IMR-90 (cell line): ENCODE results near the gene ATP1A4. TPM values are rescaled to one million over a fixed set of nuclear protein-coding genes. Genes with fewer than 3 reads are reported as not detected.

ENCODE experiments used
- ATAC-seq: fragments of 200-7000 bp; cut with Tn5 transposase; 2 replicates; pipeline ENCODE4 v1.9.1; 2020; ENCODE audit warnings: low read depth, mild to moderate bottlenecking, moderate library complexity
- BruUV-seq: library from RNA; stranded (reverse); fragments of 400-500 nt; replicated peaks from 2 replicates; lab custom pipeline; 2021; lab: Mats Ljungman, UMichigan
- CTCF ChIA-PET: fragments of 300-600 bp; formaldehyde crosslinking; extraction: SDS; loops from one replicate; lab custom pipeline; 2021; ENCODE audit warnings: antibody characterized with exemption; lab: Yijun Ruan, JAX
- POLR2A ChIA-PET: fragments of 300-600 bp; sonication (Branson Sonifier 250); formaldehyde crosslinking; loops from one replicate; lab custom pipeline; 2022; ENCODE audit warnings: antibody characterized with exemption; ENCODE audit not compliant: unreplicated experiment; lab: Charles Lee
- DNase-seq: peaks from one replicate; pipeline ENCODE4 v3.0.0; 2013
- H2AFZ ChIP-seq: replicated peaks from 2 replicates; pipeline ENCODE3; 2013; ENCODE audit warnings: low read length, mild to moderate bottlenecking; ENCODE audit not compliant: poor library complexity
- H2AK5ac ChIP-seq: 2 replicates; pipeline ENCODE4 v1.6.1; 2013; ENCODE audit warnings: low read depth, low read length, inconsistent platforms
- H2AK9ac ChIP-seq: replicated peaks from 2 replicates; pipeline ENCODE3; 2013; ENCODE audit warnings: mild to moderate bottlenecking, low read depth, low read length, moderate library complexity; ENCODE audit not compliant: poor library complexity
- H2BK120ac ChIP-seq: 2 replicates; pipeline ENCODE4 v1.6.1; 2013; ENCODE audit warnings: low read depth, low read length, inconsistent platforms
- H2BK15ac ChIP-seq: 3 replicates; pipeline ENCODE4 v1.6.1; 2013; ENCODE audit warnings: low read depth, low read length, inconsistent platforms
- H2BK20ac ChIP-seq: 2 replicates; pipeline ENCODE4 v1.6.1; 2013; ENCODE audit warnings: low read depth, mild to moderate bottlenecking, inconsistent platforms, low read length, moderate library complexity
- H2BK5ac ChIP-seq: 2 replicates; pipeline ENCODE4 v1.6.1; 2013; ENCODE audit warnings: mild to moderate bottlenecking, low read depth, low read length, inconsistent platforms; ENCODE audit not compliant: poor library complexity, severe bottlenecking
- H3K14ac ChIP-seq: replicated peaks from 2 replicates; pipeline ENCODE4 v1.6.1; 2013; ENCODE audit warnings: low read depth, low read length, inconsistent platforms
- H3K18ac ChIP-seq: 2 replicates; pipeline ENCODE4 v1.6.1; 2013; ENCODE audit warnings: low read depth, low read length, control low read depth
- H3K23ac ChIP-seq: 2 replicates; pipeline ENCODE4 v1.6.1; 2013; ENCODE audit warnings: low read depth, low read length, inconsistent platforms
- H3K27ac ChIP-seq: 2 replicates; pipeline ENCODE4 v1.5.1; 2013; ENCODE audit warnings: mild to moderate bottlenecking, control low read depth, low read length; ENCODE audit not compliant: insufficient read depth
- H3K27me3 ChIP-seq: 2 replicates; pipeline ENCODE4 v1.6.1; 2013; ENCODE audit warnings: low read length; ENCODE audit not compliant: control insufficient read depth, insufficient read depth
- H3K36me3 ChIP-seq: 2 replicates; pipeline ENCODE4 v1.6.1; 2013; ENCODE audit warnings: low read length, mixed read lengths; ENCODE audit not compliant: control insufficient read depth, insufficient read depth
- H3K4ac ChIP-seq: 2 replicates; pipeline ENCODE4 v1.6.1; 2013; ENCODE audit warnings: low read depth, low read length, inconsistent platforms
- H3K4me1 ChIP-seq: 2 replicates; pipeline ENCODE4 v1.6.1; 2013; ENCODE audit warnings: low read length, mixed read lengths; ENCODE audit not compliant: control insufficient read depth, insufficient read depth
- H3K4me2 ChIP-seq: 2 replicates; pipeline ENCODE4 v1.6.1; 2013; ENCODE audit warnings: low read depth, mild to moderate bottlenecking, control low read depth, low read length, moderate library complexity
- H3K4me3 ChIP-seq: 2 replicates; pipeline ENCODE4 v1.5.1; 2013; ENCODE audit warnings: low read depth, mild to moderate bottlenecking, control low read depth, low read length, moderate library complexity; ENCODE audit not compliant: insufficient read depth
- H3K56ac ChIP-seq: 2 replicates; pipeline ENCODE4 v1.6.1; 2013; ENCODE audit warnings: low read length, inconsistent platforms; ENCODE audit not compliant: insufficient read depth; ENCODE audit errors: extremely low read depth
- H3K79me1 ChIP-seq, 2 experiments: 2 replicates each; pipeline ENCODE4 v1.6.1; 2013; ENCODE audit warnings: low read length in 2 of 2, inconsistent platforms in 1 of 2, low read depth in 1 of 2
- H3K9ac ChIP-seq: 2 replicates; pipeline ENCODE4 v1.6.1; 2013; ENCODE audit warnings: low read depth, low read length, control low read depth
- H3K9me1 ChIP-seq: 2 replicates; pipeline ENCODE4 v1.6.1; 2013; ENCODE audit warnings: low read length, inconsistent platforms; ENCODE audit not compliant: insufficient read depth
- H3K9me3 ChIP-seq: 2 replicates; pipeline ENCODE4 v1.6.1; 2013; ENCODE audit warnings: low read length; ENCODE audit not compliant: control insufficient read depth, insufficient read depth
- H4K20me1 ChIP-seq: 2 replicates; pipeline ENCODE4 v1.6.1; 2013; ENCODE audit warnings: low read length, inconsistent platforms; ENCODE audit not compliant: insufficient read depth
- H4K5ac ChIP-seq: 2 replicates; pipeline ENCODE4 v1.6.1; 2013; ENCODE audit warnings: mild to moderate bottlenecking, low read depth, low read length, control low read depth
- H4K8ac ChIP-seq, 2 experiments: 2 replicates each; pipeline ENCODE4 v1.6.1; 2013; ENCODE audit warnings: low read depth in 2 of 2, low read length in 2 of 2, control low read depth in 1 of 2, inconsistent platforms in 1 of 2
- H4K91ac ChIP-seq: 2 replicates; pipeline ENCODE4 v1.6.1; 2013; ENCODE audit warnings: low read depth, low read length, inconsistent platforms; ENCODE audit not compliant: insufficient read depth
- BHLHE40 ChIP-seq: fragments of 150-350 bp; IDR thresholded peaks from 2 replicates; pipeline ENCODE4 v1.6.1; 2016; ENCODE audit warnings: mild to moderate bottlenecking, low read depth, low read length
- CEBPB ChIP-seq: IDR thresholded peaks from 2 replicates; pipeline ENCODE4 v1.6.1; 2012; ENCODE audit warnings: low read depth, low read length, improper control_type of control experiment
- CHD1 ChIP-seq: IDR thresholded peaks from 2 replicates; pipeline ENCODE4 v1.6.1; 2012; ENCODE audit warnings: low read depth, low read length, improper control_type of control experiment
- FOS ChIP-seq: fragments of 150-350 bp; IDR thresholded peaks from 2 replicates; pipeline ENCODE4 v1.6.1; 2016; ENCODE audit warnings: low read depth, low read length
- MAFK ChIP-seq: IDR thresholded peaks from 2 replicates; pipeline ENCODE4 v1.6.1; 2012; ENCODE audit warnings: low read depth, low read length, improper control_type of control experiment
- MAZ ChIP-seq: IDR thresholded peaks from 2 replicates; pipeline ENCODE4 v1.6.1; 2012; ENCODE audit warnings: low read depth, mild to moderate bottlenecking, low read length, improper control_type of control experiment, moderate library complexity, borderline replicate concordance
- MXI1 ChIP-seq: IDR thresholded peaks from 2 replicates; pipeline ENCODE4 v1.6.1; 2012; ENCODE audit warnings: low read depth, mild to moderate bottlenecking, low read length, moderate library complexity, borderline replicate concordance
- NFE2L2 ChIP-seq: fragments of 150-350 bp; IDR thresholded peaks from 2 replicates; pipeline ENCODE4 v1.6.1; 2016; ENCODE audit warnings: low read depth, mild to moderate bottlenecking, low read length
- POLR2A ChIP-seq: IDR thresholded peaks from 2 replicates; pipeline ENCODE4 v1.6.1; 2012; ENCODE audit warnings: mild to moderate bottlenecking, low read depth, low read length
- RAD21 ChIP-seq: IDR thresholded peaks from 2 replicates; pipeline ENCODE4 v1.6.1; 2012; ENCODE audit warnings: low read length, improper control_type of control experiment
- RCOR1 ChIP-seq: IDR thresholded peaks from 2 replicates; pipeline ENCODE4 v1.6.1; 2012; ENCODE audit warnings: mild to moderate bottlenecking, low read length, improper control_type of control experiment; ENCODE audit not compliant: insufficient replicate concordance
- RFX5 ChIP-seq: IDR thresholded peaks from 2 replicates; pipeline ENCODE4 v1.8.0; 2012; ENCODE audit warnings: low read depth, mild to moderate bottlenecking, low read length, moderate library complexity
- SMC3 ChIP-seq: fragments of 150-350 bp; IDR thresholded peaks from 2 replicates; pipeline ENCODE4 v1.6.1; 2016; ENCODE audit warnings: low read depth, mild to moderate bottlenecking, antibody characterized with exemption, low read length, moderate library complexity
- WGBS, 2 experiments: methylation state at CpG; one replicate each; pipeline versions ENCODE4 v1.1.5 to v1.1.7; 2013; ENCODE audit warnings: missing lambda C conversion rate in 2 of 2; ENCODE audit not compliant: insufficient read length in 1 of 2; ENCODE audit errors: extremely low coverage in 2 of 2; 5-methylcytosine and 5-hydroxymethylcytosine counted together
- dilution Hi-C: fragments of 300-500 bp; cut with HindIII; formaldehyde crosslinking; loops from one replicate; pipeline ENCODE4 v1.14.3; 2018; ENCODE audit warnings: low sequenced_read_pairs; ENCODE audit not compliant: unreplicated experiment
- in situ Hi-C: fragments of 300-500 bp; cut with MboI; formaldehyde crosslinking; loops from 3 replicates; pipeline ENCODE4 v1.14.3; 2019; ENCODE audit warnings: low sequenced_read_pairs, inconsistent platforms, mixed read lengths
- intact Hi-C: fragments of 100-400 bp; cut with micrococcal nuclease; formaldehyde crosslinking; loops from 2 replicates; pipeline ENCODE4 v1.10.0; 2022
- polyA plus RNA-seq, 3 experiments: library from polyadenylated mRNA; depleted of rRNA; stranded (reverse); fragments of >200 nt; gene quantifications; 2 replicates each; pipeline ENCODE4 v1.2.3, GENCODE V29; 2012; ENCODE audit warnings: low replicate concordance in 1 of 3
- total RNA-seq: library from RNA; depleted of rRNA; stranded (reverse); fragments of >200 nt; gene quantifications from 2 replicates; pipeline ENCODE4 v1.2.3, GENCODE V29; 2012
- TF ChIP-seq, protein P1 (sequence below): fragments of 150-350 bp; IDR thresholded peaks from 2 replicates; pipeline ENCODE4 v1.6.1; 2016; ENCODE audit warnings: low read depth, mild to moderate bottlenecking, low read length, moderate library complexity, borderline replicate concordance
- TF ChIP-seq, protein P2 (sequence below): conservative IDR thresholded peaks from 2 replicates; pipeline ENCODE4 v1.5.1; 2012; ENCODE audit warnings: mild to moderate bottlenecking, low read depth, low read length, improper control_type of control experiment

The ATP1A4 gene
- total and polyA plus RNA-seq, 2 of the 4 experiments (the other 2 are of a cell fraction): not detected

DNA sequence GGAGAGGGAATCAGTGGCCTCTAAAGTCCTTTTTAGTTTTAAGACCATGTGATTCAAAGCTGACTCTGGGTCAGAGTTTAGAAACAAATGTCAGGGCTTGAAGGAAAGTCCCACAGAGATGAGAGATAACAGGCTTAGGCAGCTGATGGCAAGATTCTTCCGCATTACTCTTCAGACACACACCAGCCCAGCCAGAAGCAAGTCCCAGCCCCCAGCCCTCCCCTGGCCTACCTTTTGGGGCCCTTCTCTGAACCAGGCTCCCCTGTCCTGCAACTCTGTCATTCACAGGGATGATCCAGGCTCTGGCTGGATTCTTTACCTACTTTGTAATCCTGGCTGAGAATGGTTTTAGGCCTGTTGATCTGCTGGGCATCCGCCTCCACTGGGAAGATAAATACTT is 25.8 kb downstream of the ATP1A4 start:
- Histone ChIP-seq H3K56ac (no peak overlapping the region), H3K36me3 (no peaks in the 10 kb centered on the region), H4K20me1 (no peaks in the 10 kb centered on the region), H3K27me3 (peaks cover 35% of the 10 kb centered on the region), H3K9ac (no peak overlapping the region), H2BK120ac (no peak overlapping the region), H3K4ac (no peak overlapping the region), H2AK5ac (no peak overlapping the region), H3K18ac (no peak overlapping the region), H3K14ac (no peak overlapping the region), H3K79me1 (no peaks in the 10 kb centered on the region), H3K4me1 (no peaks in the 10 kb centered on the region), H3K9me3 (no peaks in the 10 kb centered on the region; the same call in 1 of the 2 replicates), H2AK9ac (no peak overlapping the region), H2BK15ac (no peak overlapping the region), H4K5ac (no peak overlapping the region), H2BK5ac (no peak overlapping the region), H2BK20ac (no peak overlapping the region), H3K23ac (no peak overlapping the region; the same call in 1 of the 2 replicates), H3K4me2 (no peak overlapping the region), H3K9me1 (no peaks in the 10 kb centered on the region), H2AFZ (no peak overlapping the region), H4K8ac (no peak overlapping the region), H3K4me3 (no peak overlapping the region), H3K27ac (no peak overlapping the region), H4K91ac (no peak overlapping the region)
- no peak for TF ChIP-seq FOS
- no peak for TF ChIP-seq SMC3
- no peak for TF ChIP-seq RAD21
- no peak for TF ChIP-seq NFE2L2
- TF ChIP-seq CEBPB: no peak
- TF ChIP-seq, protein P1, sequence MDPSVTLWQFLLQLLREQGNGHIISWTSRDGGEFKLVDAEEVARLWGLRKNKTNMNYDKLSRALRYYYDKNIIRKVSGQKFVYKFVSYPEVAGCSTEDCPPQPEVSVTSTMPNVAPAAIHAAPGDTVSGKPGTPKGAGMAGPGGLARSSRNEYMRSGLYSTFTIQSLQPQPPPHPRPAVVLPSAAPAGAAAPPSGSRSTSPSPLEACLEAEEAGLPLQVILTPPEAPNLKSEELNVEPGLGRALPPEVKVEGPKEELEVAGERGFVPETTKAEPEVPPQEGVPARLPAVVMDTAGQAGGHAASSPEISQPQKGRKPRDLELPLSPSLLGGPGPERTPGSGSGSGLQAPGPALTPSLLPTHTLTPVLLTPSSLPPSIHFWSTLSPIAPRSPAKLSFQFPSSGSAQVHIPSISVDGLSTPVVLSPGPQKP: no peak
- no peak for TF ChIP-seq CHD1
- no peak for TF ChIP-seq RFX5
- TF ChIP-seq MAZ: no peak
- no peak for TF ChIP-seq BHLHE40
- no peak for TF ChIP-seq MXI1
- no peak for TF ChIP-seq POLR2A
- TF ChIP-seq RCOR1: no peak
- TF ChIP-seq, protein P2, sequence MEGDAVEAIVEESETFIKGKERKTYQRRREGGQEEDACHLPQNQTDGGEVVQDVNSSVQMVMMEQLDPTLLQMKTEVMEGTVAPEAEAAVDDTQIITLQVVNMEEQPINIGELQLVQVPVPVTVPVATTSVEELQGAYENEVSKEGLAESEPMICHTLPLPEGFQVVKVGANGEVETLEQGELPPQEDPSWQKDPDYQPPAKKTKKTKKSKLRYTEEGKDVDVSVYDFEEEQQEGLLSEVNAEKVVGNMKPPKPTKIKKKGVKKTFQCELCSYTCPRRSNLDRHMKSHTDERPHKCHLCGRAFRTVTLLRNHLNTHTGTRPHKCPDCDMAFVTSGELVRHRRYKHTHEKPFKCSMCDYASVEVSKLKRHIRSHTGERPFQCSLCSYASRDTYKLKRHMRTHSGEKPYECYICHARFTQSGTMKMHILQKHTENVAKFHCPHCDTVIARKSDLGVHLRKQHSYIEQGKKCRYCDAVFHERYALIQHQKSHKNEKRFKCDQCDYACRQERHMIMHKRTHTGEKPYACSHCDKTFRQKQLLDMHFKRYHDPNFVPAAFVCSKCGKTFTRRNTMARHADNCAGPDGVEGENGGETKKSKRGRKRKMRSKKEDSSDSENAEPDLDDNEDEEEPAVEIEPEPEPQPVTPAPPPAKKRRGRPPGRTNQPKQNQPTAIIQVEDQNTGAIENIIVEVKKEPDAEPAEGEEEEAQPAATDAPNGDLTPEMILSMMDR: no peak
- TF ChIP-seq MAFK: no peak
- dilution Hi-C loops: no loop called here
- no peak for ATAC-seq
- intact Hi-C loops: no loop called here
- POLR2A ChIA-PET: no interaction called here
- WGBS, 2 experiments: no CpG with 5 or more reads among the region's 2 CpGs
- DNase-seq: no peak
- CTCF ChIA-PET: no interaction called here
- in situ Hi-C loops: loop anchor here (25.0 kb wide), 1 partner anchor 435 kb away; no protein-coding TSS in a partner anchor
- BruUV-seq: no TSS peak
